C4-2B (cell line): ENCODE data around the gene KCNQ1OT1.

ENCODE experiments used
- CTCF ChIP-seq: fragments of 450-650 bp; conservative IDR thresholded peaks from 2 replicates; pipeline ENCODE4 v1.5.1; 2017; ENCODE audit warnings: mild to moderate bottlenecking
- ZFX ChIP-seq: fragments of 450-650 bp; IDR thresholded peaks from 2 replicates; pipeline ENCODE4 v1.6.1; 2017

DNA sequence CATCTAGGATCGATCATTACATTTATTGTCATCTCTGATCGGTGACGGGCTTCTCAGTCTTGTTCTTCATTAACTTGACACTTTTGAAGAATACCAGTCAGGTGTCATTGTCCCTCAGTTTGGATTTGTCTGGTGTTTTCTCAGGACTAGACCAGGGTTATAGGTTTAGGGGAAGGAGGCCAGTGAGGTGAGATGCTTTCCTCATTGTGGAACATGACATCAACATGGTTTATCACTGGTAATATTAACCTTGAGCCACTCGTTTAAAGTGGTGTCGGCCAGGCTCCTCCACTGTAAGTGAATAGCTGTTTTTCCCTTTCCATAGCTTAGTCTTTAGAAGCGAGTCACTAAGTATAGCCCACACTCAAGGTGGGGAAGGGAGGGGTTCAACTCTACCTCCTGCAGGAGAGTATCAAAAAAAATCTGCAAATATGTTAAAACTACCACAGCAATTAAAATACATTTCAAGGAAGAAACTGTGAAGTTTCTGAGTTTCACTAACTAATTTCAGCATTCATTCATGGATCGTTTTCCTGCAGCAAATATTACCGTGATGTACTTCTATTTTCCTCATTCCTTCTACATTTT lies 42.0 kb downstream of the KCNQ1OT1 start:
- TF ChIP-seq CTCF (no peak), ZFX (no peak)
